ENCODE data around the gene BAG1.

- TF ChIP-seq CTCF (conservative IDR thresholded peaks at IDR 0.05; ENCODE audit: low read depth, low read length): no peak
- no peak for TF ChIP-seq EZH2 (IDR thresholded peaks at IDR 0.05; ENCODE audit: low read length, unreplicated experiment)
- TF ChIP-seq EZH2phosphoT487 (IDR thresholded peaks at IDR 0.05; ENCODE audit: borderline replicate concordance, low read length): no peak
Observed at GRCh38 chr9:33220681-33221567, 43.6 kb downstream of the BAG1 start.
